K562 (cell line): ENCODE results near the gene HIGD1C. TPM values are rescaled to one million over a fixed set of nuclear protein-coding genes. Genes with fewer than 3 reads are reported as not detected.

ENCODE experiments used
- ATAC-seq: fragments of 200-7000 bp; cut with Tn5 transposase; 3 replicates; pipeline ENCODE4 v1.9.1; 2020; ENCODE audit warnings: moderate library complexity
- BruUV-seq: library from RNA; stranded (reverse); fragments of 400-500 nt; replicated peaks from 2 replicates; lab custom pipeline; 2021; lab: Mats Ljungman, UMichigan
- CTCF ChIA-PET: fragments of 300-600 bp; formaldehyde crosslinking; extraction: SDS; loops from one replicate; lab custom pipeline; 2021; ENCODE audit warnings: low intra/inter-chr PET ratio; lab: Yijun Ruan, JAX
- POLR2A ChIA-PET: fragments of 300-600, 350-650 bp; sonication (Branson Sonifier 250); formaldehyde crosslinking; extraction: SDS; loops from one replicate; lab custom pipeline; 2021; ENCODE audit warnings: antibody characterized with exemption, inconsistent platforms; lab: Yijun Ruan, JAX
- DNase-seq, 4 experiments: peaks; one replicate each; pipeline versions ENCODE4 v3.0.0 to v3.0.0-alpha.2; 2011 to 2018; ENCODE audit warnings: low spot score in 3 of 4, mixed read lengths in 3 of 4; ENCODE audit errors: extremely low read depth in 1 of 4
- FAIRE-seq: peaks from 2 replicates; lab custom pipeline; 2011; peaks lifted over from hg19 to GRCh38; lab: Jason Lieb, UNC
- H2AFZ ChIP-seq: 2 replicates; pipeline ENCODE4 v1.6.0; 2011; ENCODE audit warnings: low read depth, low read length, control low read depth, inconsistent platforms
- H3K27ac ChIP-seq: fragments of 200-600 bp; 3 replicates; pipeline ENCODE4 v1.8.0; 2011; ENCODE audit warnings: low read depth, mild to moderate bottlenecking, control low read depth, inconsistent platforms, low read length, moderate library complexity, mixed read lengths; ENCODE audit errors: extremely low read depth
- H3K27me3 ChIP-seq, 2 experiments: fragments of 300-600 bp in 1 of 2; 2 replicates in 1 of 2; 3 replicates in 1 of 2; pipeline versions ENCODE4 v1.6.0 to v1.8.0; 2011; ENCODE audit warnings: inconsistent platforms in 2 of 2, low read length in 2 of 2, mild to moderate bottlenecking in 1 of 2, mixed read lengths in 1 of 2, moderate library complexity in 1 of 2; ENCODE audit not compliant: control insufficient read depth in 2 of 2, insufficient read depth in 2 of 2
- H3K36me3 ChIP-seq: fragments of 300-600 bp; 3 replicates; pipeline ENCODE4 v1.8.0; 2011; ENCODE audit warnings: mild to moderate bottlenecking, low read length, inconsistent platforms; ENCODE audit not compliant: control insufficient read depth, insufficient read depth
- H3K4me1 ChIP-seq, 2 experiments: fragments of 200-600 bp in 1 of 2; replicated peaks in 1 of 2; 2 replicates in 1 of 2; 3 replicates in 1 of 2; pipeline versions ENCODE4 v1.5.1 to v1.8.0; 2011; ENCODE audit warnings: inconsistent platforms in 2 of 2, low read length in 2 of 2, mild to moderate bottlenecking in 1 of 2, mixed read lengths in 1 of 2, moderate library complexity in 1 of 2; ENCODE audit not compliant: control insufficient read depth in 2 of 2, insufficient read depth in 2 of 2
- H3K4me2 ChIP-seq: 2 replicates; pipeline ENCODE4 v1.6.1; 2011; ENCODE audit warnings: low read length, control low read depth, inconsistent platforms, mixed read lengths; ENCODE audit not compliant: insufficient read depth
- H3K4me3 ChIP-seq: fragments of 200-600 bp; sonication (generic), shearing (Covaris generic); 2 replicates; pipeline ENCODE4 v1.5.1; 2016; ENCODE audit warnings: control low read depth, inconsistent platforms
- H3K79me2 ChIP-seq: fragments of 200-600 bp; 3 replicates; pipeline ENCODE4 v1.8.0; 2011; ENCODE audit warnings: low read length, inconsistent platforms; ENCODE audit not compliant: control insufficient read depth, insufficient read depth
- H3K9ac ChIP-seq, 2 experiments: 2 replicates each; pipeline versions ENCODE4 v1.6.0 to v1.6.1; 2011; ENCODE audit warnings: low read depth in 2 of 2, low read length in 2 of 2, control low read depth in 1 of 2, inconsistent platforms in 1 of 2, mild to moderate bottlenecking in 1 of 2, mixed read lengths in 1 of 2; ENCODE audit not compliant: insufficient read depth in 1 of 2
- H3K9me1 ChIP-seq: one replicate; pipeline ENCODE4 v1.6.0; 2011; ENCODE audit warnings: inconsistent platforms, mild to moderate bottlenecking, low read length, moderate library complexity; ENCODE audit not compliant: control insufficient read depth, insufficient read depth
- H3K9me3 ChIP-seq: replicated peaks from 2 replicates; pipeline ENCODE4 v1.5.1; 2011; ENCODE audit warnings: low read depth, low read length, inconsistent platforms; ENCODE audit not compliant: control insufficient read depth, insufficient read depth
- H4K20me1 ChIP-seq: replicated peaks from 2 replicates; pipeline ENCODE4 v1.6.1; 2011; ENCODE audit warnings: low read length, inconsistent platforms, mixed read lengths; ENCODE audit not compliant: control insufficient read depth, insufficient read depth
- BDP1 ChIP-seq: IDR thresholded peaks from 3 replicates; pipeline ENCODE4 v1.6.1; 2011; ENCODE audit not compliant: insufficient read length, insufficient read depth
- BMI1 ChIP-seq: fragments of 150-350 bp; IDR thresholded peaks from 2 replicates; pipeline ENCODE4 v1.6.1; 2014; ENCODE audit warnings: low read length
- ELF2 ChIP-seq: fragments of 250-450 bp; sonication (Bioruptor Pico); IDR thresholded peaks from 2 replicates; pipeline ENCODE4 v1.5.0; 2021; ENCODE audit warnings: mild to moderate bottlenecking
- KDM4B ChIP-seq, 2 experiments: fragments of 450-650 bp in 1 of 2; sonication (generic) in 1 of 2; IDR thresholded peaks; 2 replicates each; pipeline ENCODE4 v1.6.1; 2016 to 2017; ENCODE audit warnings: borderline replicate concordance in 2 of 2, antibody characterized with exemption in 1 of 2, low read depth in 1 of 2, mild to moderate bottlenecking in 1 of 2
- POLR2A ChIP-seq: fragments of 450-650 bp; conservative IDR thresholded peaks from 2 replicates; pipeline ENCODE4 v1.6.1; 2016
- PYGO2 ChIP-seq: fragments of 450-650 bp; IDR thresholded peaks from 2 replicates; pipeline ENCODE4 v1.6.1; 2016; ENCODE audit warnings: mild to moderate bottlenecking, missing genetic modification characterization, moderate library complexity, missing compliant biosample characterization
- RB1 ChIP-seq: fragments of 450-650 bp; IDR thresholded peaks from 2 replicates; pipeline ENCODE4 v1.6.1; 2017; ENCODE audit warnings: low read depth, mild to moderate bottlenecking
- RBFOX2 ChIP-seq: fragments of 200-400 bp; formaldehyde crosslinking; IDR thresholded peaks from 2 replicates; pipeline ENCODE4 v1.6.1; 2017; ENCODE audit warnings: low read depth, mild to moderate bottlenecking, low read length, moderate library complexity
- SMARCB1 ChIP-seq: IDR thresholded peaks from 2 replicates; pipeline ENCODE4 v1.6.1; 2011; ENCODE audit warnings: improper control_type of control experiment, low read depth; ENCODE audit not compliant: insufficient read length
- ZNF311 ChIP-seq: fragments of 250-450 bp; sonication (Bioruptor Pico); IDR thresholded peaks from 2 replicates; pipeline ENCODE4 v1.4.0; 2020; ENCODE audit warnings: mild to moderate bottlenecking, moderate library complexity
- ZNF512 ChIP-seq: IDR thresholded peaks from 2 replicates; pipeline ENCODE4 v1.6.1; 2016; ENCODE audit warnings: missing genetic modification characterization, missing compliant biosample characterization
- WGBS: fragments of 100-300 bp; shearing (Covaris generic); methylation state at CpG from one replicate; pipeline ENCODE4 v1.1.6; 2016; ENCODE audit warnings: low coverage, mixed read lengths; ENCODE audit not compliant: insufficient coverage; ENCODE audit errors: missing lambda C conversion rate; 5-methylcytosine and 5-hydroxymethylcytosine counted together
- in situ Hi-C: fragments of 300-500 bp; cut with MboI; formaldehyde crosslinking; loops from 4 replicates; pipeline ENCODE4 v1.15.0; 2018; ENCODE audit warnings: inconsistent platforms, mixed read lengths
- intact Hi-C: fragments of 100-400 bp; cut with micrococcal nuclease; formaldehyde crosslinking; loops from 2 replicates; pipeline ENCODE4 v1.14.2; 2022
- polyA plus RNA-seq, 8 experiments: library from polyadenylated mRNA; depleted of rRNA in 4 of 8; stranded (reverse) in 5 of 8; unstranded in 3 of 8; fragments of >200 nt; fragmentation: Nextera tagmentation in 2 of 8; fragmentation: Illumina TruSeq in 1 of 8; extraction: Ambion mirVana in 2 of 8; extraction: Trizol in 1 of 8; gene quantifications; 2 replicates each; pipeline versions ENCODE4 v1.2.1 to v1.2.3, GENCODE V29; 2011 to 2014; ENCODE audit warnings: inconsistent platforms in 1 of 8, missing spikeins in 1 of 8
- total RNA-seq, 7 experiments: library from RNA; depleted of rRNA in 6 of 7; stranded (reverse); fragments of >200 nt in 6 of 7; fragmentation: Illumina TruSeq in 2 of 7; extraction: Trizol in 2 of 7; gene quantifications; 2 replicates each; pipeline versions ENCODE4 v1.2.1 to v1.2.3, GENCODE V29; 2011 to 2021; ENCODE audit warnings: low replicate concordance in 1 of 7
- TF ChIP-seq, protein P1 (sequence below): fragments of 450-650 bp; formaldehyde crosslinking; IDR thresholded peaks from 2 replicates; pipeline ENCODE4 v1.4.0; 2020; ENCODE audit warnings: mild to moderate bottlenecking, moderate library complexity

HIGD1C gene
- total and polyA plus RNA-seq, 9 of the 15 experiments (the other 6 are each of a cell fraction or from before 2014, with no cell fraction given), result not detected

DNA sequence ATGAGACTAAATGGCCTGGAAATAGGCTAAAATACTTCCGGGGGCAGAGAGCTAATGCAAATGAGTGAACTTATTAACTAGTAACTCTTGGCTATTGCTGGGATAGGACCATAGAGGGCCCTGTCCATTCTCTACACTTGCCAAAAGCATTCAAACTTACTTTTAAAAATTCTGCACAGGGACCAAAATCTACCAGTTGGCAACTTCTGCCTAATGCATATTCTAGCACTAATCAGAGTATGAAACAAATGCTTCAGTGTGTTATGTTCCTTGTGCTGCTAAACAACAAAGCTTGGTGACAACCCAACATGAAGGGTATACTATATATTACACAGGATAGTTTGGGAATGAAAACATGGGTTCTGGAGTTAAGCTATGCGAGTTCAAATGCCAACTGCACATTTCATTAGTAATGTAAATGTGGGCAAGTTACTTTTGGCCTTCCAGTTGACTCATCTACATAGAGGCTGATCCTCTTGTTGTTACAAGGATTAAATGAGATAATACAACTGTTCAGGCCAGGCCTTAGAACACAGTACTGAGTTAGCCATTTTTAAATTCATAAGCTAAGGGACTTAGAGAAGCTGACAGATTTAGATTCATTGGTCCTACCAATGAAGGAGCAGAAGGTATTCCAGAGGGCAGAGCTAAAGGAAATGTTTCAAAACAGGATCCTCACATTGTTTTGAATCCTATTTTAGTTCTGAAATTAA, 32.4 kb downstream of the HIGD1C start:
- FAIRE-seq, result no peak
- no peak for DNase-seq
- H4K20me1 ChIP-seq, result no peaks in the 10 kb centered on the region
- no peaks in the 10 kb centered on the region for H3K27me3 ChIP-seq
- no peaks in the 10 kb centered on the region for H3K79me2 ChIP-seq
- no TSS peak for BruUV-seq
- WGBS, result 42% methylated on average over 2 of the region's 2 CpGs
- H3K4me2 ChIP-seq, result no peak overlapping the region
- no peaks in the 10 kb centered on the region for H3K9me1 ChIP-seq
- CTCF ChIA-PET, result interaction anchor here (3.1 kb wide), 1 partner anchor 158 kb away, joined by 33 read pairs; no protein-coding TSS in a partner anchor
- H3K36me3 ChIP-seq, result peaks cover 40% of the 10 kb centered on the region
- intact Hi-C loops, result loop anchor here (5.0 kb wide), 1 partner anchor 368 kb away; no protein-coding TSS in a partner anchor
- no peak for ATAC-seq
- no peak overlapping the region for H2AFZ ChIP-seq
- no peak overlapping the region for H3K27ac ChIP-seq
- in situ Hi-C loops, result no loop called here
- no peak overlapping the region for H3K9ac ChIP-seq
- TF ChIP-seq ELF2 (CRISPR knock-in tag) (no peak), ZNF512 (tag) (no peak), BMI1 (no peak), KDM4B (IDR thresholded peaks at IDR 0.05; ENCODE audit: borderline replicate concordance in 2 of 2, low read depth in 1 of 2) (no peak), RB1 (no peak), ZNF311 (CRISPR knock-in tag) (no peak), PYGO2 (tag) (no peak), BDP1 (no peak), POLR2A (no peak), SMARCB1 (no peak), RBFOX2 (no peak)
- TF ChIP-seq, protein P1, sequence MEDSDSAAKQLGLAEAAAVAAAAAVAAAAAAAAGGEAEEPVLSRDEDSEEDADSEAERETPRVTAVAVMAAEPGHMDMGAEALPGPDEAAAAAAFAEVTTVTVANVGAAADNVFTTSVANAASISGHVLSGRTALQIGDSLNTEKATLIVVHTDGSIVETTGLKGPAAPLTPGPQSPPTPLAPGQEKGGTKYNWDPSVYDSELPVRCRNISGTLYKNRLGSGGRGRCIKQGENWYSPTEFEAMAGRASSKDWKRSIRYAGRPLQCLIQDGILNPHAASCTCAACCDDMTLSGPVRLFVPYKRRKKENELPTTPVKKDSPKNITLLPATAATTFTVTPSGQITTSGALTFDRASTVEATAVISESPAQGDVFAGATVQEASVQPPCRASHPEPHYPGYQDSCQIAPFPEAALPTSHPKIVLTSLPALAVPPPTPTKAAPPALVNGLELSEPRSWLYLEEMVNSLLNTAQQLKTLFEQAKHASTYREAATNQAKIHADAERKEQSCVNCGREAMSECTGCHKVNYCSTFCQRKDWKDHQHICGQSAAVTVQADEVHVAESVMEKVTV (CRISPR knock-in tag), result no peak
- TF ChIP-seq, all 486 proteins: peak for 0
- Histone ChIP-seq H3K4me3 (no peak overlapping the region), H3K9me3 (no peaks in the 10 kb centered on the region), H3K4me1 (no peaks in the 10 kb centered on the region)
- POLR2A ChIA-PET, result interaction anchor here (0.5 to 1.6 kb wide), 6 partner anchors 25 to 1689 kb away, joined by 3 to 6 read pairs (median 3); no protein-coding TSS in a partner anchor
